HL-60 (cell line): ENCODE measurements around the gene MAPK1.

Experiments used
- CTCF ChIP-seq: IDR thresholded peaks from one replicate; pipeline ENCODE4 v1.5.1; 2011; ENCODE audit warnings: low read length, control low read depth, inconsistent platforms; ENCODE audit not compliant: insufficient read depth
- GABPA ChIP-seq: IDR thresholded peaks from 2 replicates; pipeline ENCODE4 v1.6.1; 2012; ENCODE audit warnings: low read depth
- POLR2AphosphoS5 ChIP-seq: IDR thresholded peaks from 2 replicates; pipeline ENCODE4 v1.6.1; 2012; ENCODE audit warnings: low read depth
- REST ChIP-seq: IDR thresholded peaks from 2 replicates; pipeline ENCODE4 v1.6.1; 2012; ENCODE audit warnings: low read depth; ENCODE audit not compliant: insufficient replicate concordance
- SPI1 ChIP-seq: IDR thresholded peaks from 2 replicates; pipeline ENCODE4 v1.6.1; 2012; ENCODE audit warnings: low read depth, mild to moderate bottlenecking, borderline replicate concordance

GRCh38 chr22:21819183-21819770 is 48.2 kb downstream of the MAPK1 start:
- TF ChIP-seq POLR2AphosphoS5 (no peak), CTCF (no peak), REST (no peak), GABPA (no peak), SPI1 (no peak)
